BLaER1 treated with 17β-estradiol and CSF1 and Interleukin-3, amounts not matched to agents 10 nM and 100 nM (cell line): ENCODE results near the gene ZCWPW1.
A peak's percentile ranks its signal among the peaks of the same experiment; 100 is the strongest.

Source experiments
- H3K27ac ChIP-seq, 11 experiments: shearing (Covaris generic); formaldehyde crosslinking; 2 replicates each; pipeline ENCODE4 v1.8.1; 2022
- H3K27me3 ChIP-seq, 11 experiments: shearing (Covaris generic); formaldehyde crosslinking; 2 replicates each; pipeline ENCODE4 v1.8.1; 2022
- H3K36me3 ChIP-seq, 11 experiments: shearing (Covaris generic); formaldehyde crosslinking; 2 replicates each; pipeline ENCODE4 v1.8.1; 2022
- H3K4me1 ChIP-seq, 10 experiments: shearing (Covaris generic); formaldehyde crosslinking; 2 replicates each; pipeline ENCODE4 v1.8.1; 2022
- H3K4me2 ChIP-seq, 11 experiments: shearing (Covaris generic); formaldehyde crosslinking; 2 replicates each; pipeline ENCODE4 v1.8.1; 2022
- H3K4me3 ChIP-seq, 10 experiments: shearing (Covaris generic); formaldehyde crosslinking; 2 replicates each; pipeline ENCODE4 v1.8.1; 2022
- H3K9ac ChIP-seq, 11 experiments: shearing (Covaris generic); formaldehyde crosslinking; 2 replicates each; pipeline ENCODE4 v1.8.1; 2022
- H3K9me3 ChIP-seq, 11 experiments: shearing (Covaris generic); formaldehyde crosslinking; replicated peaks in 1 of 11; 2 replicates each; pipeline ENCODE4 v1.8.1; 2022
- H4K20me1 ChIP-seq, 11 experiments: shearing (Covaris generic); formaldehyde crosslinking; 2 replicates each; pipeline ENCODE4 v1.8.1; 2022
- Cebpa-rat ChIP-seq, 11 experiments: shearing (Covaris generic); IDR thresholded peaks; 2 replicates each; pipeline ENCODE4 v1.8.1; 2022

ZCWPW1 gene

GRCh38 chr7:100432053-100432452 is 3.5 kb upstream of the ZCWPW1 start:
- peaks cover 0 to 10% (median 0%) of the 10 kb centered on the region in 11 experiments; a peak in 5 of 22 replicates for H3K9me3 ChIP-seq
- H3K27ac ChIP-seq = peak overlapping the region in 9 of 11 experiments; percentile 9 to 100 (median 99); a peak in 14 of 22 replicates
- peaks cover 51 to 63% (median 59%) of the 10 kb centered on the region in 10 experiments for H3K4me1 ChIP-seq
- H3K9ac ChIP-seq = peak overlapping the region; percentile 94 to 100 (median 99)
- peaks cover 27 to 65% (median 54%) of the 10 kb centered on the region in 11 experiments; a peak in 21 of 22 replicates for H4K20me1 ChIP-seq
- no peak for TF ChIP-seq Cebpa-rat (IDR thresholded peaks at IDR 0.05)
- H3K27me3 ChIP-seq = no peaks in the 10 kb centered on the region
- H3K36me3 ChIP-seq = peaks cover 25 to 54% (median 50%) of the 10 kb centered on the region in 11 experiments
- peak overlapping the region; percentile 82 to 99 (median 97) for H3K4me2 ChIP-seq
- peak overlapping the region; percentile 79 to 99 (median 92); a peak in 18 of 20 replicates for H3K4me3 ChIP-seq

GRCh38 chr7:100431286-100431735 is 2.8 kb upstream of the ZCWPW1 start:
- H4K20me1 ChIP-seq = peaks cover 27 to 65% (median 54%) of the 10 kb centered on the region in 11 experiments; a peak in 21 of 22 replicates
- H3K27me3 ChIP-seq = no peaks in the 10 kb centered on the region
- H3K4me1 ChIP-seq = peaks cover 47 to 57% (median 54%) of the 10 kb centered on the region in 10 experiments
- peak overlapping the region; percentile 79 to 99 (median 92) for H3K4me3 ChIP-seq
- no peak for TF ChIP-seq Cebpa-rat (IDR thresholded peaks at IDR 0.05)
- H3K9ac ChIP-seq = peak overlapping the region; percentile 94 to 100 (median 99)
- H3K9me3 ChIP-seq = peaks cover 0 to 10% (median 0%) of the 10 kb centered on the region in 11 experiments; a peak in 5 of 22 replicates
- H3K4me2 ChIP-seq = peak overlapping the region; percentile 82 to 99 (median 97)
- H3K36me3 ChIP-seq = peaks cover 25 to 54% (median 50%) of the 10 kb centered on the region in 11 experiments
- peak overlapping the region in 10 of 11 experiments; percentile 9 to 100 (median 99); a peak in 17 of 22 replicates for H3K27ac ChIP-seq

GRCh38 chr7:100430493-100431285 is 2.2 kb upstream of the ZCWPW1 start:
- peaks cover 25 to 51% (median 48%) of the 10 kb centered on the region in 11 experiments for H3K36me3 ChIP-seq

GRCh38 chr7:100429637-100430492 is 1.4 kb upstream of the ZCWPW1 start, which contains the start of gene MEPCE:
TSS of gene MEPCE (plus strand) at chr7:100429831. CDS start at chr7:100430019, 188 bp downstream.
- Histone ChIP-seq H3K9me3 (peaks cover 0 to 10% (median 0%) of the 10 kb centered on the region in 11 experiments; a peak in 5 of 22 replicates), H3K4me3 (peak within 1 kb of the TSS; percentile 79 to 99 (median 92)), H3K4me2 (peak within 1 kb of the TSS; percentile 82 to 99 (median 97)), H3K4me1 (peaks cover 43 to 51% (median 49%) of the 10 kb centered on the region in 10 experiments), H3K27ac (peak within 1 kb of the TSS; percentile 95 to 100 (median 99)), H3K36me3 (peaks cover 24 to 43% (median 42%) of the 10 kb centered on the region in 11 experiments), H3K9ac (peak within 1 kb of the TSS; percentile 94 to 100 (median 99)), H3K27me3 (no peaks in the 10 kb centered on the region), H4K20me1 (peaks cover 27 to 52% (median 45%) of the 10 kb centered on the region in 11 experiments; a peak in 21 of 22 replicates)
- no peak for TF ChIP-seq Cebpa-rat (IDR thresholded peaks at IDR 0.05)

More at GRCh38 chr7:100430493-100431285, 2.2 kb upstream of the ZCWPW1 start:
- Histone ChIP-seq H3K27me3 (no peaks in the 10 kb centered on the region), H4K20me1 (peaks cover 27 to 60% (median 53%) of the 10 kb centered on the region in 11 experiments; a peak in 21 of 22 replicates), H3K4me1 (peaks cover 47 to 57% (median 54%) of the 10 kb centered on the region in 10 experiments), H3K9ac (peak overlapping the region; percentile 94 to 100 (median 99)), H3K9me3 (peaks cover 0 to 10% (median 0%) of the 10 kb centered on the region in 11 experiments; a peak in 5 of 22 replicates), H3K4me3 (peak overlapping the region; percentile 79 to 99 (median 92)), H3K4me2 (peak overlapping the region; percentile 82 to 99 (median 97)), H3K27ac (peak overlapping the region; percentile 95 to 100 (median 99))
- no peak for TF ChIP-seq Cebpa-rat (IDR thresholded peaks at IDR 0.05)

GRCh38 chr7:100428967-100429636 is 599 bp upstream of the ZCWPW1 start:
- peak overlapping the region; percentile 94 to 100 (median 99) for H3K9ac ChIP-seq
- peak overlapping the region; percentile 81 to 99 (median 97) for H3K4me2 ChIP-seq
- H3K9me3 ChIP-seq = peaks cover 0 to 10% (median 0%) of the 10 kb centered on the region in 11 experiments; a peak in 5 of 22 replicates
- no peaks in the 10 kb centered on the region for H3K27me3 ChIP-seq
- H3K4me1 ChIP-seq = peaks cover 36 to 43% (median 42%) of the 10 kb centered on the region in 10 experiments
- H3K27ac ChIP-seq = peak overlapping the region; percentile 95 to 100 (median 99)
- H3K36me3 ChIP-seq = peaks cover 17 to 35% (median 35%) of the 10 kb centered on the region in 11 experiments
- H4K20me1 ChIP-seq = peaks cover 27 to 44% (median 37%) of the 10 kb centered on the region in 11 experiments; a peak in 21 of 22 replicates
- TF ChIP-seq Cebpa-rat (IDR thresholded peaks at IDR 0.05) = no peak
- peak overlapping the region; percentile 79 to 99 (median 92) for H3K4me3 ChIP-seq

- no peak for TF ChIP-seq Cebpa-rat (IDR thresholded peaks at IDR 0.05)
- H3K4me1 ChIP-seq = peaks cover 23 to 30% (median 28%) of the 10 kb centered on the region in 10 experiments
- no peaks in the 10 kb centered on the region for H3K27me3 ChIP-seq
- H3K9ac ChIP-seq = peak overlapping the region in 10 of 11 experiments; percentile 94 to 100 (median 99); a peak in 13 of 22 replicates
- H3K4me2 ChIP-seq = peak overlapping the region; percentile 65 to 99 (median 81)
- H4K20me1 ChIP-seq = peaks cover 21 to 31% (median 24%) of the 10 kb centered on the region in 11 experiments; a peak in 21 of 22 replicates
- peak overlapping the region in 8 of 10 experiments; percentile 79 to 99 (median 90); a peak in 12 of 20 replicates for H3K4me3 ChIP-seq
- H3K27ac ChIP-seq = peak overlapping the region; percentile 95 to 100 (median 99)
- H3K9me3 ChIP-seq = peaks cover 0 to 10% (median 0%) of the 10 kb centered on the region in 11 experiments; a peak in 5 of 22 replicates
- H3K36me3 ChIP-seq = peaks cover 7 to 25% (median 22%) of the 10 kb centered on the region in 11 experiments
Measured at GRCh38 chr7:100427762-100428198, 723 bp downstream of the ZCWPW1 start.

- no peaks in the 10 kb centered on the region for H3K27me3 ChIP-seq
- H4K20me1 ChIP-seq = peaks cover 9 to 18% (median 11%) of the 10 kb centered on the region in 11 experiments; a peak in 21 of 22 replicates
- no peak overlapping the region for H3K4me2 ChIP-seq
- H3K36me3 ChIP-seq = peaks cover 3 to 25% (median 9%) of the 10 kb centered on the region in 11 experiments; a peak in 20 of 22 replicates
- H3K4me3 ChIP-seq = no peak overlapping the region
- TF ChIP-seq Cebpa-rat (IDR thresholded peaks at IDR 0.05) = no peak
- H3K4me1 ChIP-seq = peaks cover 10 to 17% (median 16%) of the 10 kb centered on the region in 10 experiments
- H3K27ac ChIP-seq = no peak overlapping the region
- H3K9me3 ChIP-seq = peaks cover 0 to 10% (median 0%) of the 10 kb centered on the region in 11 experiments; a peak in 5 of 22 replicates
- H3K9ac ChIP-seq = no peak overlapping the region
Measured at GRCh38 chr7:100426516-100426915, 2.0 kb downstream of the ZCWPW1 start.
